ENCODE measurements around the gene MMP17. TPM values are rescaled to one million over a fixed set of nuclear protein-coding genes. Genes with fewer than 3 reads are reported as not detected.

The MMP17 gene
- total RNA-seq, 5 donors from 2014 or later (not counting 1 experiment from before 2014, with no cell fraction given) = 0.58 to 2.7 (median 1.2) TPM

- no peaks in the 10 kb centered on the region for H3K9me3 ChIP-seq
These were observed 26.8 kb downstream of the MMP17 start for GRCh38 chr12:131854861-131855476.

GRCh38 chr12:131855521-131856142 lies 27.4 kb downstream of the MMP17 start:
- POLR2A ChIA-PET = no interaction called here
- peaks cover 0 to 4% of the 10 kb centered on the region in 2 experiments for H3K4me1 ChIP-seq (ENCODE audit: control insufficient read depth in 1 of 2, extremely low read depth in 1 of 2, insufficient read depth in 2 of 2, low read length in 2 of 2)
- no peak overlapping the region for H3K4me3 ChIP-seq (ENCODE audit: control insufficient read depth in 1 of 2, extremely low read depth in 1 of 2, low read length in 1 of 2)
- WGBS (ENCODE audit: insufficient coverage) = 70% methylated on average over 29 of the region's 30 CpGs
- no peaks in the 10 kb centered on the region for H3K9me3 Mint-ChIP-seq
- no peak overlapping the region for H3K4me3 Mint-ChIP-seq
- H3K36me3 Mint-ChIP-seq = no peaks in the 10 kb centered on the region
- no peaks in the 10 kb centered on the region for H3K9me3 ChIP-seq
- H3K36me3 ChIP-seq (ENCODE audit: control insufficient read depth in 2 of 2, extremely low read depth in 1 of 2, insufficient read depth in 1 of 2, low read length in 1 of 2) = no peaks in the 10 kb centered on the region
- ATAC-seq (replicated peaks in 1 of 4) (no peak), DNase-seq (no peak)
- peaks cover 2 to 11% (median 6%) of the 10 kb centered on the region in 3 donors for H3K4me1 Mint-ChIP-seq
- H3K27ac ChIP-seq (ENCODE audit: low read length) = no peak overlapping the region
- CTCF ChIA-PET = no interaction called here
- peaks cover 5 to 14% of the 10 kb centered on the region in 2 donors for H3K27me3 Mint-ChIP-seq
- H3K27ac Mint-ChIP-seq = no peak overlapping the region
- peaks cover 0 to 38% of the 10 kb centered on the region in 2 experiments for H3K27me3 ChIP-seq (replicated peaks in 1 of 2; ENCODE audit: control insufficient read depth in 2 of 2, extremely low read depth in 1 of 2, insufficient read depth in 2 of 2, low read length in 1 of 2)

More at GRCh38 chr12:131854861-131855476, 26.8 kb downstream of the MMP17 start:
- Mint-ChIP-seq H3K27me3 (peaks cover 5 to 14% of the 10 kb centered on the region in 2 donors), H3K27ac (no peak overlapping the region), H3K4me3 (no peak overlapping the region), H3K36me3 (no peaks in the 10 kb centered on the region), H3K9me3 (no peaks in the 10 kb centered on the region), H3K4me1 (peaks cover 0 to 5% (median 2%) of the 10 kb centered on the region in 3 donors)
- Histone ChIP-seq H3K36me3 (ENCODE audit: control insufficient read depth in 2 of 2, extremely low read depth in 1 of 2, insufficient read depth in 1 of 2, low read length in 1 of 2) (no peaks in the 10 kb centered on the region), H3K4me1 (ENCODE audit: control insufficient read depth in 1 of 2, extremely low read depth in 1 of 2, insufficient read depth in 2 of 2, low read length in 2 of 2) (no peaks in the 10 kb centered on the region), H3K4me3 (ENCODE audit: control insufficient read depth in 1 of 2, extremely low read depth in 1 of 2, low read length in 1 of 2) (no peak overlapping the region), H3K27ac (ENCODE audit: low read length) (no peak overlapping the region), H3K27me3 (replicated peaks in 1 of 2; ENCODE audit: control insufficient read depth in 2 of 2, extremely low read depth in 1 of 2, insufficient read depth in 2 of 2, low read length in 1 of 2) (peaks cover 0 to 41% of the 10 kb centered on the region in 2 experiments)
- CTCF ChIA-PET = no interaction called here
- ATAC-seq (replicated peaks in 1 of 4) (no peak), DNase-seq (no peak)
- WGBS (ENCODE audit: insufficient coverage) = 93% methylated on average over 8 of the region's 16 CpGs
- POLR2A ChIA-PET = no interaction called here

GRCh38 chr12:131856366-131857097 lies 28.3 kb downstream of the MMP17 start:
- H3K36me3 ChIP-seq (ENCODE audit: control insufficient read depth in 2 of 2, extremely low read depth in 1 of 2, insufficient read depth in 1 of 2, low read length in 1 of 2) = no peaks in the 10 kb centered on the region
- Mint-ChIP-seq H3K9me3 (no peaks in the 10 kb centered on the region), H3K36me3 (no peaks in the 10 kb centered on the region), H3K4me1 (peaks cover 6 to 17% (median 12%) of the 10 kb centered on the region in 3 donors), H3K27me3 (peaks cover 5 to 14% of the 10 kb centered on the region in 2 donors), H3K4me3 (no peak overlapping the region), H3K27ac (no peak overlapping the region)
- ATAC-seq (replicated peaks in 1 of 4) (no peak), DNase-seq (no peak)
- POLR2A ChIA-PET = no interaction called here
- no peak overlapping the region for H3K27ac ChIP-seq (ENCODE audit: low read length)
- peaks cover 0 to 13% of the 10 kb centered on the region in 2 experiments for H3K4me1 ChIP-seq (ENCODE audit: control insufficient read depth in 1 of 2, extremely low read depth in 1 of 2, insufficient read depth in 2 of 2, low read length in 2 of 2)
- CTCF ChIA-PET = no interaction called here
- H3K4me3 ChIP-seq (ENCODE audit: control insufficient read depth in 1 of 2, extremely low read depth in 1 of 2, low read length in 1 of 2) = no peak overlapping the region
- peaks cover 0 to 39% of the 10 kb centered on the region in 2 experiments for H3K27me3 ChIP-seq (replicated peaks in 1 of 2; ENCODE audit: control insufficient read depth in 2 of 2, extremely low read depth in 1 of 2, insufficient read depth in 2 of 2, low read length in 1 of 2)
- WGBS (ENCODE audit: insufficient coverage) = 99% methylated on average over 9 of the region's 10 CpGs
- H3K9me3 ChIP-seq = no peaks in the 10 kb centered on the region

- WGBS (ENCODE audit: insufficient coverage) = 84% methylated on average over 21 of the region's 21 CpGs
- ChIA-PET CTCF (no interaction called here), POLR2A (no interaction called here)
- H3K9me3 ChIP-seq = no peaks in the 10 kb centered on the region
- H3K27me3 ChIP-seq (replicated peaks in 1 of 2; ENCODE audit: control insufficient read depth in 2 of 2, extremely low read depth in 1 of 2, insufficient read depth in 2 of 2, low read length in 1 of 2) = peaks cover 0 to 38% of the 10 kb centered on the region in 2 experiments
- no peak overlapping the region for H3K27ac ChIP-seq (ENCODE audit: low read length)
- DNase-seq (no peak), ATAC-seq (replicated peaks in 1 of 4) (no peak)
- Mint-ChIP-seq H3K9me3 (no peaks in the 10 kb centered on the region), H3K4me1 (peaks cover 6 to 17% (median 10%) of the 10 kb centered on the region in 3 donors), H3K27ac (no peak overlapping the region), H3K36me3 (no peaks in the 10 kb centered on the region), H3K27me3 (peaks cover 5 to 14% of the 10 kb centered on the region in 2 donors), H3K4me3 (no peak overlapping the region)
- H3K4me1 ChIP-seq (ENCODE audit: control insufficient read depth in 1 of 2, extremely low read depth in 1 of 2, insufficient read depth in 2 of 2, low read length in 2 of 2) = peaks cover 0 to 15% of the 10 kb centered on the region in 2 experiments
- H3K4me3 ChIP-seq (ENCODE audit: control insufficient read depth in 1 of 2, extremely low read depth in 1 of 2, low read length in 1 of 2) = no peak overlapping the region
- no peaks in the 10 kb centered on the region for H3K36me3 ChIP-seq (ENCODE audit: control insufficient read depth in 2 of 2, extremely low read depth in 1 of 2, insufficient read depth in 1 of 2, low read length in 1 of 2)
These were observed 30.0 kb downstream of the MMP17 start for GRCh38 chr12:131857908-131858850.

GRCh38 chr12:131860472-131861260 lies 32.5 kb downstream of the MMP17 start:
- ATAC-seq (replicated peaks in 1 of 4) (peak; percentile 39 to 78 (median 66)), DNase-seq (peak in 8 of 35 experiments; percentile 6 to 47 (median 8))
- H3K9me3 Mint-ChIP-seq = no peaks in the 10 kb centered on the region
- Histone ChIP-seq H3K27me3 (replicated peaks in 1 of 2; ENCODE audit: control insufficient read depth in 2 of 2, extremely low read depth in 1 of 2, insufficient read depth in 2 of 2, low read length in 1 of 2) (peaks cover 0 to 29% of the 10 kb centered on the region in 2 experiments), H3K27ac (ENCODE audit: low read length) (peak overlapping the region; percentile 12), H3K9me3 (no peaks in the 10 kb centered on the region), H3K4me3 (ENCODE audit: control insufficient read depth in 1 of 2, extremely low read depth in 1 of 2, low read length in 1 of 2) (no peak overlapping the region), H3K36me3 (ENCODE audit: control insufficient read depth in 2 of 2, extremely low read depth in 1 of 2, insufficient read depth in 1 of 2, low read length in 1 of 2) (no peaks in the 10 kb centered on the region), H3K4me1 (ENCODE audit: control insufficient read depth in 1 of 2, extremely low read depth in 1 of 2, insufficient read depth in 2 of 2, low read length in 2 of 2) (peaks cover 0 to 15% of the 10 kb centered on the region in 2 experiments)
- WGBS (ENCODE audit: insufficient coverage) = 66% methylated on average over 9 of the region's 22 CpGs
- peak overlapping the region in 1 of 3 donors; percentile 16 for H3K4me3 Mint-ChIP-seq
- CTCF ChIA-PET = no interaction called here
- peak overlapping the region in 1 of 2 donors; percentile 79 for H3K27ac Mint-ChIP-seq
- POLR2A ChIA-PET = no interaction called here
- H3K36me3 Mint-ChIP-seq = no peaks in the 10 kb centered on the region
- H3K27me3 Mint-ChIP-seq = peaks cover 5 to 12% of the 10 kb centered on the region in 2 donors
- H3K4me1 Mint-ChIP-seq = peaks cover 6 to 17% (median 10%) of the 10 kb centered on the region in 3 donors

Data from T-cell (primary cell).